Glomerular visceral epithelial cell (primary cell): ENCODE results near the gene IFIT3.
A peak's percentile ranks its signal among the peaks of the same experiment; 100 is the strongest.
"Not testable (repeated sequence)": the region's sequence is repeated elsewhere in the genome, so short reads cannot be mapped to it uniquely, and the experiment has no call there.

ENCODE experiments used
- DNase-seq: peaks from one replicate; pipeline ENCODE4 v3.0.0-alpha.2; 2016; ENCODE audit errors: extremely low spot score

The IFIT3 gene

GRCh38 chr10:89327803-89328441 is at the start of gene IFIT3:
Gene IFIT3, plus strand, starts transcription at chr10:89327997. Its CDS starts 77 bp downstream, at chr10:89328074.
- peak; percentile 82 for DNase-seq

- DNase-seq, result peak; percentile 97
These were observed 49.7 kb upstream of the IFIT3 start for GRCh38 chr10:89278034-89278535.

GRCh38 chr10:89278900-89279392 is 48.9 kb upstream of the IFIT3 start:
- DNase-seq, result no peak

- DNase-seq, result peak; percentile 75
These were observed 48.4 kb upstream of the IFIT3 start for GRCh38 chr10:89279421-89279869.

GRCh38 chr10:89280508-89280907 is 47.3 kb upstream of the IFIT3 start:
- no peak for DNase-seq

- DNase-seq, result peak; percentile 19
These were observed 46.0 kb upstream of the IFIT3 start for GRCh38 chr10:89281606-89282395.

GRCh38 chr10:89283025-89283935 is 44.5 kb upstream of the IFIT3 start:
- DNase-seq, result peak; percentile 95

GRCh38 chr10:89283936-89284475 is 43.8 kb upstream of the IFIT3 start:
- DNase-seq, result peak; percentile 81

- not testable (repeated sequence) for DNase-seq
These were observed 43.1 kb upstream of the IFIT3 start for GRCh38 chr10:89284711-89285110.

- peak; percentile 69 for DNase-seq
These were observed 42.5 kb upstream of the IFIT3 start for GRCh38 chr10:89285303-89285702.

GRCh38 chr10:89294721-89295239 is 33.0 kb upstream of the IFIT3 start:
- DNase-seq, result no peak

GRCh38 chr10:89295597-89295996 is 32.2 kb upstream of the IFIT3 start:
- DNase-seq, result peak; percentile 21

GRCh38 chr10:89296220-89296648 is 31.6 kb upstream of the IFIT3 start:
- DNase-seq, result no peak

- DNase-seq, result no peak
These were observed 30.4 kb upstream of the IFIT3 start for GRCh38 chr10:89297356-89297755.

- DNase-seq, result no peak
These were observed 30.0 kb upstream of the IFIT3 start for GRCh38 chr10:89297791-89298190.

- DNase-seq, result no peak
These were observed 28.8 kb upstream of the IFIT3 start for GRCh38 chr10:89299031-89299430.

GRCh38 chr10:89301232-89301631 is 26.6 kb upstream of the IFIT3 start:
- peak; percentile 33 for DNase-seq

GRCh38 chr10:89301721-89302445 is 25.9 kb upstream of the IFIT3 start, which contains the start of gene IFIT2:
Gene IFIT2, plus strand, starts transcription at chr10:89302046. Its CDS starts 78 bp downstream, at chr10:89302124.
- DNase-seq, result peak; percentile 70

GRCh38 chr10:89302625-89303024 is 25.2 kb upstream of the IFIT3 start:
- DNase-seq, result peak; percentile 49

GRCh38 chr10:89303161-89303560 is 24.6 kb upstream of the IFIT3 start:
- no peak for DNase-seq
